ENCODE results near the gene SETD7.

GRCh38 chr4:139599594-139600374 lies 43.8 kb upstream of the SETD7 start:
- TF ChIP-seq, protein P1, sequence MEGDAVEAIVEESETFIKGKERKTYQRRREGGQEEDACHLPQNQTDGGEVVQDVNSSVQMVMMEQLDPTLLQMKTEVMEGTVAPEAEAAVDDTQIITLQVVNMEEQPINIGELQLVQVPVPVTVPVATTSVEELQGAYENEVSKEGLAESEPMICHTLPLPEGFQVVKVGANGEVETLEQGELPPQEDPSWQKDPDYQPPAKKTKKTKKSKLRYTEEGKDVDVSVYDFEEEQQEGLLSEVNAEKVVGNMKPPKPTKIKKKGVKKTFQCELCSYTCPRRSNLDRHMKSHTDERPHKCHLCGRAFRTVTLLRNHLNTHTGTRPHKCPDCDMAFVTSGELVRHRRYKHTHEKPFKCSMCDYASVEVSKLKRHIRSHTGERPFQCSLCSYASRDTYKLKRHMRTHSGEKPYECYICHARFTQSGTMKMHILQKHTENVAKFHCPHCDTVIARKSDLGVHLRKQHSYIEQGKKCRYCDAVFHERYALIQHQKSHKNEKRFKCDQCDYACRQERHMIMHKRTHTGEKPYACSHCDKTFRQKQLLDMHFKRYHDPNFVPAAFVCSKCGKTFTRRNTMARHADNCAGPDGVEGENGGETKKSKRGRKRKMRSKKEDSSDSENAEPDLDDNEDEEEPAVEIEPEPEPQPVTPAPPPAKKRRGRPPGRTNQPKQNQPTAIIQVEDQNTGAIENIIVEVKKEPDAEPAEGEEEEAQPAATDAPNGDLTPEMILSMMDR (IDR thresholded peaks at IDR 0.05) = no peak
- no peak for TF ChIP-seq EZH2 (IDR thresholded peaks at IDR 0.05; ENCODE audit: borderline replicate concordance, insufficient read depth, low read depth, low read length, poor library complexity, severe bottlenecking)

Measured in B cell (primary cell).